Measurements from ENCODE around the gene FSIP1. TPM values are rescaled to one million over a fixed set of nuclear protein-coding genes. Genes with fewer than 3 reads are reported as not detected.

FSIP1 gene
- total and polyA plus RNA-seq, 7 donors = 0.04 to 2.4 (median 0.63) TPM; not detected in 1

GRCh38 chr15:39628144-39628508 is 154.5 kb downstream of the FSIP1 start:
- peak overlapping the region; percentile 47 for H3K27ac ChIP-seq
- peak; percentile 16 for TF ChIP-seq CTCF (IDR thresholded peaks at IDR 0.05)
- intact Hi-C loops (cut with DNase I) = no loop called here

GRCh38 chr15:39627451-39628143 is 155.0 kb downstream of the FSIP1 start:
- Histone ChIP-seq H3K36me3 (ENCODE audit: insufficient read depth in 1 of 2, low read depth in 1 of 2) (no peaks in the 10 kb centered on the region), H3K9me3 (no peaks in the 10 kb centered on the region), H3K4me1 (peaks cover 19% of the 10 kb centered on the region), H3K4me3 (no peak overlapping the region), H3K27me3 (ENCODE audit: insufficient read depth in 3 of 3, low read length in 2 of 3) (no peaks in the 10 kb centered on the region), H3K27ac (peak overlapping the region; percentile 47)
- no peak for ATAC-seq
- 78 to 91% (median 89%) methylated on average over 3 of the region's 3 CpGs for WGBS, 3 donors
- intact Hi-C loops (cut with DNase I) = no loop called here
- TF ChIP-seq CTCF (IDR thresholded peaks at IDR 0.05) = no peak
- no peak for DNase-seq

More at GRCh38 chr15:39628144-39628508, 154.5 kb downstream of the FSIP1 start:
- no peak for DNase-seq
- ATAC-seq = no peak
- Histone ChIP-seq H3K9me3 (no peaks in the 10 kb centered on the region), H3K4me1 (peaks cover 19% of the 10 kb centered on the region), H3K4me3 (no peak overlapping the region), H3K36me3 (ENCODE audit: insufficient read depth in 1 of 2, low read depth in 1 of 2) (no peaks in the 10 kb centered on the region), H3K27me3 (ENCODE audit: insufficient read depth in 3 of 3, low read length in 2 of 3) (no peaks in the 10 kb centered on the region)
- WGBS, 3 donors = 36 to 53% (median 46%) methylated on average over 5 of the region's 5 CpGs

- Histone ChIP-seq H3K36me3 (ENCODE audit: insufficient read depth in 1 of 2, low read depth in 1 of 2) (no peaks in the 10 kb centered on the region), H3K27me3 (ENCODE audit: insufficient read depth in 3 of 3, low read length in 2 of 3) (no peaks in the 10 kb centered on the region), H3K27ac (peak overlapping the region; percentile 75), H3K4me3 (no peak overlapping the region), H3K9me3 (no peaks in the 10 kb centered on the region), H3K4me1 (peaks cover 19% of the 10 kb centered on the region)
- DNase-seq (no peak), ATAC-seq (peak in 2 of 4 donors; percentile 14 to 49)
- intact Hi-C loops (cut with DNase I) = no loop called here
- no peak for TF ChIP-seq CTCF (IDR thresholded peaks at IDR 0.05)
Observed at GRCh38 chr15:39625856-39626255, 156.8 kb downstream of the FSIP1 start.

- 41 to 88% (median 65%) methylated on average over 4 of the region's 4 CpGs for WGBS, 3 donors
- Histone ChIP-seq H3K4me3 (no peak overlapping the region), H3K36me3 (ENCODE audit: insufficient read depth in 1 of 2, low read depth in 1 of 2) (no peaks in the 10 kb centered on the region), H3K27me3 (ENCODE audit: insufficient read depth in 3 of 3, low read length in 2 of 3) (no peaks in the 10 kb centered on the region), H3K4me1 (peaks cover 19% of the 10 kb centered on the region), H3K27ac (peak overlapping the region; percentile 75), H3K9me3 (no peaks in the 10 kb centered on the region)
- TF ChIP-seq CTCF (IDR thresholded peaks at IDR 0.05) = no peak
- ATAC-seq (peak in 1 of 4 donors; percentile 25), DNase-seq (no peak)
- intact Hi-C loops (cut with DNase I) = no loop called here
Observed at GRCh38 chr15:39625451-39625850, 157.2 kb downstream of the FSIP1 start.

GRCh38 chr15:39624806-39625205 is 157.8 kb downstream of the FSIP1 start:
- intact Hi-C loops (cut with DNase I) = no loop called here

More at GRCh38 chr15:39624806-39625205, 157.8 kb downstream of the FSIP1 start:
- DNase-seq = peak; percentile 68
- 32 to 58% (median 35%) methylated on average over 6 of the region's 6 CpGs for WGBS, 3 donors
- peak; percentile 79 to 91 (median 87) for ATAC-seq
- Histone ChIP-seq H3K9me3 (no peaks in the 10 kb centered on the region), H3K27ac (peak overlapping the region; percentile 75), H3K4me3 (no peak overlapping the region), H3K27me3 (ENCODE audit: insufficient read depth in 3 of 3, low read length in 2 of 3) (no peaks in the 10 kb centered on the region), H3K4me1 (peaks cover 19% of the 10 kb centered on the region), H3K36me3 (ENCODE audit: insufficient read depth in 1 of 2, low read depth in 1 of 2) (no peaks in the 10 kb centered on the region)
- no peak for TF ChIP-seq CTCF (IDR thresholded peaks at IDR 0.05)

Measured in psoas muscle (tissue), 8 donors.